Activated gamma-delta T cell treated with anti-CD3 and anti-CD28 coated beads, Interleukin-2, amount 50 U/mL, for 16 hours (primary cell): ENCODE data around the gene SNRNP25.

Source experiments
- DNase-seq: peaks from one replicate; pipeline ENCODE4 v3.0.0-alpha.2; 2020; ENCODE audit warnings: low read depth

The SNRNP25 gene

DNA sequence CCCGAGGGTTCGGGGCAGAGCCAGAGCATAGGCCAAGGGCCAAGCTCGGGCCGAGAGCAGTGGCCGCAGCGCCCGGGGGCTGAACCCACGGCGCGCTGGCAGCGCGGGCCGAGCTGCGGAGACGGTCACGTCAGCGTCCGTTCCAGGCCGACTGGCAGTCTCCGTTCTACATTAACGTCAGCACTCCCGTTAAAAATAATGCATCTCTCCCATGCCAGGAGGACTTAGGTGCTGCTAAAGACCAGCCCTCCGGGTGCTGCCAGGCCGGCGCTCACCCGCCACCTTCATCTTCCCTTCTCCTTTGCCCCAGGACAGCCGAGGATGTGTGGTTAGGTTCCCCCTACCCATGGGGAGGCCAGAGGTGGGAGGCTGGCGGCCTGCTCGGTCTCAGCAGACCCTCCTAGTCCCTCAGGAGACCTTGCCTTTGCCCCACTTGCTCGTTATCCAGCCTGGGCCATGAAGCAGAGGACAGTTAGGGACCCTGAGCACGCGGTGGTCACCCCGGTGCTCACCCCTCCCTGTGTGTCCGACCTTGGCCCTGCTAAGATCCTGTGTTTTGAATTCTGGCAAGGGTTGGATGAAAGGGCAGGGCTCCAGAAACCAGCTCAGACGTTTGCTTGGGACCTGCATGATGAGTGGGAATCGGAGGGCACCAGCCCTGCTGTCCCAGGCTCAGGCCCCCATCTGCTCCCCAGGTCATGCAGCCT is 25.0 kb downstream of the SNRNP25 start:
- DNase-seq: no peak

- no peak for DNase-seq
These were observed 25.8 kb downstream of the SNRNP25 start for GRCh38 chr16:79151-80054.

DNA sequence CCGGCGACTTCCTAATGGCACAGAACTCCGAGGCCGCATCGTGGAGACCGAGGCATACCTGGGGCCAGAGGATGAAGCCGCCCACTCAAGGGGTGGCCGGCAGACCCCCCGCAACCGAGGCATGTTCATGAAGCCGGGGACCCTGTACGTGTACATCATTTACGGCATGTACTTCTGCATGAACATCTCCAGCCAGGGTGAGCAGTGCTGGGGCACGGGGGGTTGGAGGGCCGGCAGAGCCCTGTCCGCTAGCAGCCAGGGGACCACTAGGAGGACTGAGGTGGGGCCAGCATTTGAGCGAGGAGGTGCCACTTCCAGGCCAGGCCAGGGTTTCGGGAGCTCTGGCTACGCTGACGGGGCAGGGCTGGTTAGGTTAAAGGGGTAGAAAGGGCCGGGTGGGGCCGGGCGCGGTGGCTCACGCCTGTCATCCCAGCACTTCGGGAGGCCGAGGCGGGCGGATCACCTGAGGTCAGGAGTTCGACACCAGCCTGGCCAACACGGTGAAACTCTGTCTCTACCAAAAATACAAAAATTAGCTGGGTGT is 29.5 kb downstream of the SNRNP25 start:
- no peak for DNase-seq

DNA sequence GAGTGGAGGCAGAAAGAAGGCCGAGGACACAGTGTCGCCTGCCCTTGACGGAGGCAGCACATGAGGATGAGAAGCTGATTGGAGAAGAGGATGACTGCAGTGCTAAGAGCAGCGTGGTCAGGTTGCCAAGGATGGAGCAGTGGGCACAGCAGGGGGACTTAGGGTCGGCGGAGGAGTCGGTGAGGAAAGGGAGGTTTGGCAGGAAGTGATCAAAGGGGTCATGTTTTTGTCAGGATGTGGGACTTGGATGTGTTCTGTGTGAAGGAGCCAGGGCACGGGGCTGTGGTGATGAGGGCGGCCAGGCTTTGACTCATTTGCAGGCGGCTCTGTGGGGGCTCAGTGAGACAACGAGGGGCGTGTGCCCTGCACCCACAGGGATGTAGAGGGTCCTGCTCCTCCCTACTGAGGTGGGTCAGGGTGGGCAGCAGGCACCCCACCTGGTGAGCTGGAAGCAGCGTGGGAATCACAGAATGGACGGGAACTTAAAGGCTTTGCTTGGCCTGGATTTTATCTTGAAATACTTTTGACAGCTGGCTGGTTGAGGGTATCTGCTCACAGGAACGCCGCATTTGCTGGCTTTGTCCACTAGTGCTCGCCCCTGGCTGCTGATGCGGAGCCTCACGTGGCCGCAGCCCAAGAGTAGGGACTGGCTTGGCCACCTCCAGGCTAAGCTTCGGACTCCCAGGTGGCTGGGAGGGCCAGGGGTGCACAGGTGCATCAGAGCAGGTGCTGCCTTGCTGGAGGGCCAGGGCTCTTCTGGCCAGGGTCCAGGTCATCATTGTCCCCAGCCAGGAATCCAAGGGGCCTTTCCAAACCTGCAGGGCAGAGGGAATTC is 30.4 kb downstream of the SNRNP25 start:
- no peak for DNase-seq

DNA sequence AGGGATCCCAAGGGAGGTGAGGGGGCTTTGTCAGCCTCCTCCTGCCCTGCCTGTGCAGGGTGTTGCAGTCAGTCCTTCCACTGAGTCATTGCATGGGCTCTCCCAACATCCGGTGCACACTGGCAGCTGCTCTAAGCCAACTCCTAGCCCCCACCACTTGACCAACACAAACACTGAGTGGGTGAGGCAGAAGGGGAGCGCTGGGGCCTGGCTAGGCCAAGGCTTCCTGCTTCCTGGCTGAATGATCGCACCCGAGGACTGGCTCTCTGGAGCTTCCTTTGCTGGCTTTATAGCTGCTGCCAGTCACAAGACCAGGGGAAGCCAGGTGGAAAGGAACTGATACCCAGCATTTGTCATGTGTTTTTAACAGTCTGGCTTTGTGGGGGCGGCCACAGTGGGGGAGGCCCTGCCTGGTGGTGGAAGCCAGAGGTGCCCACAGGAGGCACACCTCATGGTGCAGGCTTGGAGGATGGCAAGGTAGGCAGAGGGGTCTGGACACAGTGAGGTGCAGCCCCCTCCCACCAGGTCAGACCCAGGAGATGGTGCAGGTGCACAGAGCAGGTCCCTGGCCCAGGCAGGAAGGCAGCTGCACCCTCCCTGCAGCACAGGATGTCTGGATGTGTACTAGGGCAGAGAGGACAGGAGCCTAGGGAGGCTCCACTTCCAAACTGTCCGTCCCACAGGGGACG is 31.2 kb downstream of the SNRNP25 start:
- peak; percentile 35 for DNase-seq

DNA sequence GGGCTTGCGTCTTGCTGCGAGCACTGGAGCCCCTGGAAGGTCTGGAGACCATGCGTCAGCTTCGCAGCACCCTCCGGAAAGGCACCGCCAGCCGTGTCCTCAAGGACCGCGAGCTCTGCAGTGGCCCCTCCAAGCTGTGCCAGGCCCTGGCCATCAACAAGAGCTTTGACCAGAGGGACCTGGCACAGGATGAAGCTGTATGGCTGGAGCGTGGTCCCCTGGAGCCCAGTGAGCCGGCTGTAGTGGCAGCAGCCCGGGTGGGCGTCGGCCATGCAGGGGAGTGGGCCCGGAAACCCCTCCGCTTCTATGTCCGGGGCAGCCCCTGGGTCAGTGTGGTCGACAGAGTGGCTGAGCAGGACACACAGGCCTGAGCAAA is 31.8 kb downstream of the SNRNP25 start:
- DNase-seq: no peak

DNA sequence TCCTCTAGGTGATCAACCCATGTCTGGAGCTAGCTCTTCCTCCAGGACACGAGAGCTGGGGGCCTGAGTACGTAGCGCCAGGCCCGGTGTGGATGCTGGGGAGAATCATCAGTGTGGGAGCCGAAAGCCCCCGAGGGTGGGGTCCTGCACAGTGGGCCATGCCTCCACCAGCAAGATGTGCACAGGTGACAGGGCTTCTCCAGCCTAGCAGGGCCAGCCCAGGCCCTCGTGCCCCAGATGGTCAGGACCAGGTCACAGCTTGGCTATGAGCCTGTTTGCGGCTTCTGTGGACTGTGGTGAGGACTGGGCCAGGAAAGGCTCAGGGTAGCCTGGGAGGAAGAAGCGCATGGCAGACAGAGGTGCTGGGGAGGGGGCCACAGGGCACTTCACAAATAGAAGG is 32.2 kb downstream of the SNRNP25 start:
- no peak for DNase-seq

DNA sequence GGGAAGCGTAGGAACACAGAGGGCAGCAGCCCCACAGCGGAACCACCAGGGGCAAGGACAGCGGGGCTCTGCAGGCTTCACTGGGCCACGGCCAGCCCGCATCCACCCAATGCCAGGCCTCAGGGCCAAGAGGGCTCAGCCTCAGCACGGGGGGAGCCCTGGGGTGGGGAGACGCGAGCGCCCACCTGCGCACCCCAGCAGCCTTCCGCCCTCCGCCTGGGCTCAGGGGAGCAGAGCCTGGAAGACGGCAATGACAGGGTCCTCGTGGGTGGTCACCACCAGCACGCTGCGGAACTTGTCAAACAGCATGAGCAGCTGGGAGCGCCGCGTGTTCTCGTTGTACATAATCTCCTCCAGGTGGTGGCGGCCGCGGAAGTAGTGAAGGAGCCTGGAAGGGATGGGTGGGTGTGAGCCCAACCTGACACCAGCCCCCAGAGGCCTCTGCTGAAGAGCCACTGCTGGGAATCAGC is 32.9 kb downstream of the SNRNP25 start:
- DNase-seq: no peak

DNA sequence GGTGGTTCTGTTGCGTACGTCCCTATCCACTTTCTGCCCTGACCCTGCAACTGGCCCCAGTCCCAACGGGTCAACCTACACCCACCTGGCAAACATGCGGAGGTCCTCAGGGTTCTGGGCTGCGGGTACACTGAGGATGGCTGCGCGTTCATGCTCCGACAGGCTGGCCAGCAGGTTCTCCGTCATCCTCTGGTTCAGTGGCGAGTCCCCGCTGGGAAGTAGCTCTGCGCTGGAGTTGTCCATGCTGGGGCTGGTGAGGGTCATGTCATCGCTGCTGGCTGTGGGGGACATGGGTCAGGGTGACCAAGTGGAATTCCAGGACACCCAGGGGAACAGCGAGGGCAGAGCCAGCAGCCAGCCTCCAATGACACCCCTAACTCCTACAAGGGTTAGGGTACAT is 35.0 kb downstream of the SNRNP25 start:
- DNase-seq: no peak

GRCh38 chr16:89391-90302 is 36.0 kb downstream of the SNRNP25 start:
- DNase-seq: no peak

DNA sequence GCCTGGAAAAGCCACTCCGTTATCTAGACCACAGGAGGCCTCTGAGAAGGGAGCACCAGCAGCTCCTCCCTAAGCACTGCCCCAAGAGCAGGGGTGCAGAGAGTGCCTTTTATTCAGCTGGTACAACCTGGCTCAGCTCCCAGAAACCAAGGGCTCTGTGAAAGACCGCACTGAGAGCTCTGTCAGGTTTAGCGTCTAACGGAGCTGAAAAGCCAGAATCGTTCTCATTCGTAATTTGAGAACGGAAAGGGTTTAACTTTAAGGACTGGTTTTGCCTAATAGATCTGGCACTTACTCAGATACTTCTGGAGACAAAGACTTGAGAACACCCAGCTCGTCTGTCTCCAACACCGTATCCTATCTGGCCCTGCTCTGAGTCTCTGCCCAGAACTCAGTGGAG is 37.9 kb downstream of the SNRNP25 start:
- DNase-seq: no peak

GRCh38 chr16:92431-93339 is 39.1 kb downstream of the SNRNP25 start:
- DNase-seq: no peak

DNA sequence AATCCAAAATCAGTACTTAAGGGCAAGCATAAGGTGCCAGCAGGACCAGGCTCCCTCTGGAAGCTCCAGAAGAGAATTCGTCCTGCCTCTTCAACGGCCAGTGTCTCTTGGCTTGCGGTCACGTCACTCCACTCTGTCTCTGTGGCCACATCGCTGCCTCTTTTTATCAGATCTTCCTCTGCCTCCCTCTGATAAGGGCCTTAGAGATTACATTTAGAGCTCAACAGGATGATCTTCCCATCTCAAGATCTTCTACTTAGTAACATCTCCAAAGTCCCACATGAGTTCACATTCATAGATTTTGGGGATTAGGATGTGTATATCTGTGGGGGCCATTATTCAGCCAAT is 41.3 kb downstream of the SNRNP25 start:
- DNase-seq: no peak

DNA sequence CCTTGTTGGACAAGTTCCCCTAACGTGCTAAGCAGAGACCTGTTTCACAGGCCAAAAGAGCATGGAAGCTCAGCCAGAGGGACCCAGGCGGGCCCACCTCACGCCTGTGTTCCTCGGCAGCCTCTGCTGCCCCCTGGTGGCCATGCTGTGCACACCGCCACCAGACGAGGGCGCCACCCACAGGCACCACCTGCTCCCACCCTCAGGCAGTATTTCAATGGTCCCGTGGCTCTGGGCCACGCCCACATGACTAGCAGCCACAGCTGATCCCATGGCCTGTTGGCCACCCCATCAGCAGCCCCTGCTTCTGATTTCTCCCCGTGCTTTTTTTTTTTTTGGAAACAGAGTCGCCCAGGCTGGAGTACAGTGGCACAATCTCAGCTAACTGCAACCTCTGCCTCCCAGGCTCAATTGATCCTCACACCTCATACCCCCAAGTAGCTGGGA is 43.3 kb downstream of the SNRNP25 start:
- peak; percentile 87 for DNase-seq

- DNase-seq: no peak
These were observed 44.2 kb downstream of the SNRNP25 start for GRCh38 chr16:97822-98221.

DNA sequence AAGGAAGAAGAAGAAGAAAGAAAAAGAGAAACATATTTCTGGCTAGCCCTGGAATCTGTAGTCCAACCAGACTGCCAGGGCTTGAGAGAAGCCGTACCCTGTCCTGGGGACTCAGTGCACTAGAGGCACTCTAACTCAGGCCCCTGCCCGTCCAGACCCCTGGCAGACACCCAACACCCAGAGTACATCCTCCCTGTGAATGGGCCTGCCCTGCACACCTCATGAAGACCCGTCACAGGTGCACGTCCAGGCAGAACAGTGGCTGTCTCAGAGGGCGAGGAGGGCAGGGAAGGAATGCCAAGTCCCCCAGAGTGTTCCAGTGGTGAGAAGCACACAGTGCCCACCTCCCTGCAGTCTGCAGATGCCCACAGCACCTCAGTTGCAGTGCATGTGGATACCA is 47.4 kb downstream of the SNRNP25 start:
- no peak for DNase-seq

- no peak for DNase-seq
These were observed 48.0 kb downstream of the SNRNP25 start for GRCh38 chr16:101586-101985.

DNA sequence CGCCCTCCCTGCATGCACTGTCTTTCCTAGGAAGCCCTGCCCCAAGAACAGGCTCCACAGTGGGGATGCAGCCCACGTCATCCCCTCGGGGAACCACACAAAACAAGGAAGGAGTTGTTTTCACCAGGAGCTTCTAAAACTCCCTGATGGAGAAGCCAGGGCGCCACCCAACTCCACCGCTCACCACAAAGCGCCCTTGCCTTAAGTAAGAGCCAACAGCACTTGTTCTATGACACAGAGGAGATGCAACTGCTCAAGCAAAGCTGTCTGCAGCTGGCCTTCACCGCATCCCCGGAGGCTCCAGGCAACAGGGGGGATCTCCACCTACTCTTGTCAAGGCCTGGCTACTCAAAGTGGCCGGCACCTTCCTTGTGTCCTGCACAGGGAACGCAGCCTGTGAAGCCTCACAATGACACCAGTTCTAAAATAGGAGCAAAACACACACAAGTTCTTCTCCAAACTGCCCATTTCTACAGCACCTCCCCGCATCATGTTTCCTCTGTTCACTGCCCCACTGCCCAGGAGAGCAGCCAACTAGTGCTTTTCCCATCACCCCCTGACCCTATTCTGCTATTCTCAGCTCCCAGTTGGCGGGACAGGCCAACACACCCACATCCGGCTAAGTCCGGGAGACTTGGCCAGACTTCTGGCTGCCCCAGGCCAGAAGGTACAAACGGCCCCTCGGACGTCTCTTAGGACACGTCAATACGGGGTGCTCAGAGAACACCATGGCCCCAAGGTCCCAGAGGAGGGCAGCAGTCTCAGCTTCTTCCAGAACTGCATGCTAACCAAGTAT is 48.6 kb downstream of the SNRNP25 start:
- DNase-seq: no peak

- DNase-seq: no peak
These were observed 50.7 kb downstream of the SNRNP25 start for GRCh38 chr16:104355-104754.
